K562 (cell line): ENCODE data around the gene PFKL.

Source experiments
- CCNT2 ChIP-seq: IDR thresholded peaks from 2 replicates; pipeline ENCODE4 v1.6.1; 2011; ENCODE audit warnings: borderline replicate concordance, low read depth, mild to moderate bottlenecking, moderate library complexity, mixed read lengths, low read length; ENCODE audit not compliant: insufficient read length; ENCODE audit errors: extremely low read depth
- ESRRA ChIP-seq: fragments of 450-650 bp; IDR thresholded peaks from 2 replicates; pipeline ENCODE4 v1.6.1; 2014; ENCODE audit warnings: low read depth, mild to moderate bottlenecking, moderate library complexity, borderline replicate concordance
- EZH2 ChIP-seq: IDR thresholded peaks from 2 replicates; pipeline ENCODE4 v1.6.1; 2012; ENCODE audit warnings: low read depth, mild to moderate bottlenecking, inconsistent platforms, low read length, borderline replicate concordance
- JUN ChIP-seq, 2 experiments: sonication (generic) in 1 of 2; formaldehyde crosslinking in 1 of 2; IDR thresholded peaks; 2 replicates each; pipeline versions ENCODE4 v1.6.1 to v1.8.0; 2012 to 2022; ENCODE audit warnings: borderline replicate concordance in 2 of 2, mild to moderate bottlenecking in 2 of 2, improper control_type of control experiment in 1 of 2, low read depth in 1 of 2, low read length in 1 of 2, missing genetic modification reagents in 1 of 2
- POLR2H ChIP-seq: IDR thresholded peaks from 2 replicates; pipeline ENCODE4 v1.6.1; 2016; ENCODE audit warnings: missing genetic modification characterization, low read depth, mild to moderate bottlenecking, control low read depth, missing compliant biosample characterization, moderate library complexity

- TF ChIP-seq JUN (IDR thresholded peaks at IDR 0.05; ENCODE audit: borderline replicate concordance, low read depth, low read length) (no peak), JUN (CRISPR knock-in tag; IDR thresholded peaks at IDR 0.05; ENCODE audit: borderline replicate concordance) (no peak), CCNT2 (no peak), POLR2H (tag) (no peak), ESRRA (no peak), EZH2 (no peak)
These were observed 31.9 kb downstream of the PFKL start for GRCh38 chr21:44331650-44332307.
